Stimulated activated naive CD8-positive, alpha-beta T cell treated with anti-CD3 and anti-CD28 coated beads, Interleukin-15, Interleukin-2, amounts not matched to agents 100 U/mL and 50 U/mL, for 24 hours (primary cell): ENCODE data around the gene MYH15.

Experiments
- ATAC-seq: fragments of 150-1000 bp; cut with Tn5 transposase; one replicate; pipeline ENCODE4 v1.10.0; 2021
- DNase-seq: peaks from one replicate; pipeline ENCODE4 v3.0.0; 2021

Gene MYH15

DNA sequence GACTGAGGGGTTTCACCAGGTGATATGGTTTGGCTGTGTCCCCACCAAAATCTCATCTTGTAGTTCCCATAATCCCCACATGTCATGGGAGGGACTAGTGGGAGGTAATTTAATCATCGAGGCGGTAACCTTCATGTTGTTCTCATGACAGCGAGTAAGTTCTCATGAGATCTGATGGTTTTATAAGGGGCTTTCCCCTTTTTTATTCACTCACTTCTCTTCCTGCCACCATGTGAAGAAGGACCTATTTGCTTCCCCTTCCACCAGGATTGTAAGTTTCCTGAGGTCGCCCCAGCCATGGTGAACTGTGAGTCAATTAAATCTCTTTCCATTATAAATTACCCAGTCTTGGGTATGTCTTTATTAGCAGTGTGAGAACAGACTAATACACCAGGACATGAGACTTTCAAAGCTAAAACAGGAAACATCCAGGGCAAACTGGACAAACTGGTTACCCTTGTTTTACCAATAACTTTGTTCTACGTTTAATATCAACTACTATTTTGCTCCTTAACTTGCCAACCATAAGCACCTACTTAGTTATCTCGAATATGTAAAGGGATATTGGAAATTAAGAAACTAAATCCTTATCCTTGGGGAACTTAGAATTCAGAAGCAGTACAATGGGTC is 98.2 kb downstream of the MYH15 start:
- DNase-seq (no peak), ATAC-seq (no peak)

DNA sequence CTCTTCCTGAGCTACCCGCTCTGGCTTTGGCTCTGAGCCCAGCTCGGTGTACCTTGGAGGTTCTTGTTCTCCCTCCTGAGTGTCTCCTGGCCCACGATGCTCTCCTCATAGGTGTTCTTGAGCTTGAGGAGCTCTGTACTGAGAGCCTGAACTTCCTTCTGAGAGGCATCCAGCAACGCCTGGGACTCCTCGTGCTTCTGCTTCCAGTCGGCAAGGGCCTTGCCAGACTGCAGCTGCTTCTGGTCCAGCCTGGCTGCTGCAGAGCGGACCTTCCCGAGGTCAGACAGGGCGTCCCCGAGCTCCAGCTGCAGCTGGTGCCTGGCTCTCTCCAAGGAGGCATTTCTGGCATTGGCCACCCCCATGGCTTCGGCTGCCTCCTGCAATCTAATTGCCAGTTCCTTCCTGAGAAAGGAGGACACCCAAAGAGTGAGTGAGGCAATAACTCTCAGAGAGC is 99.8 kb downstream of the MYH15 start:
- ATAC-seq (no peak), DNase-seq (no peak)

DNA sequence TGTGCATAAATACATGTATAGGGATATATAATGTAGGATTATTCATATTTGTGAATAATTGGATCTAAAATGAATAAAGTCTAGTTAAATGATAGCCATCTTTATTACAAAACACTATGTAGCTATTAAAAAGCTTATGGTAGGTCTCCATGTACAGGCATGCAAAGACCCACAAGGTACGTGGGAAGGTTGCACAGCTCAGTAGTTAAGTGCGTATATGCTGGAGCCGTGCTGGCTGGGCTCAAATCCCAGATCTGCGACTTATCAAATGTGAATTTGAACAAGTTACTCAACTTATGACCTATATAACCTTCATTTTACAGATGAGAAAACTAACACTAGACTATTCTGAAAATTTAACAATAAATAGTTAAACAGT is 100.6 kb downstream of the MYH15 start:
- no peak for DNase-seq
- no peak for ATAC-seq

DNA sequence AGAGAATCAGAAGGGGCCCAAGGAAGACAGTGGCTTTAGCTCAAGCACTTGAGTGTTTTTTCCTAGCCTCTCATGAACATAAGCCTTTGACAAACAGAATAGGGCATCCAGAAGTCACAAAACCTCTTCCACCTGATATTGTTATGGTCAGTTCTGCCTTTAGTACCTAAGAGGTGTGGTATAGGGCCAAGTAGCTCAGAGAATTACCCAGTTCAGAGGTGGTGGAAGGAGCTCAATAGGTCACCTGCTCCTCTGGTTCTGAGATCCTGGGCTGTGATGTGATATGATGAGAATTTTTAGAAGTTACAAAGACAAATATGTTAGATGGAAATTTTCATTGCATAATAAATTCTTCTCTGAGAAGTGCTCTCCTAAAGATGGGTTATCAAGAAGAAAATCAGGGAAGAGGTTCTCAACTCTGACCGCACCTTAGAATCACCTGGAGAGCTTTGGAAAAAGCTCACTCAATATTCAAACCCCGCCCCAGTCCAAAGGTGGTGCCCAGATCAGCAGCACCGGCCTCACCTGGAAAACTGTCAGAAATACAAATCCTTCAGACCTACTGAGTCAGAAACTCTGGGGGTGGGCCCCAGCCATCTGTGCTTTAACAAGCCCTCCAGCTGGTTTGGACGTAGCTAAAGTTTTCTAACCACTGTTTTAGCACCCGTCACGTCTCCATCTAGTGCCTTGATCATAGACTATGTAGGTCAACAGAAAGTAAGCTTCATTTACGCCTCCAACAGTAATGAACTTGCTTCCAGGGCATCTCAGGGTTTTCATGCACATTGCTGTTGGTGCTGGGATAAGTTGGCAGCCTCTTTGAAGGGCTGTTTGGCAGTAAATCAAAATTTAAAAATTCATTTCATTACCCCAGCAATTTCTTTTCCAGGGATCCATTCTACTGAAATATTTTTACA is 101.3 kb downstream of the MYH15 start:
- DNase-seq (no peak), ATAC-seq (no peak)

DNA sequence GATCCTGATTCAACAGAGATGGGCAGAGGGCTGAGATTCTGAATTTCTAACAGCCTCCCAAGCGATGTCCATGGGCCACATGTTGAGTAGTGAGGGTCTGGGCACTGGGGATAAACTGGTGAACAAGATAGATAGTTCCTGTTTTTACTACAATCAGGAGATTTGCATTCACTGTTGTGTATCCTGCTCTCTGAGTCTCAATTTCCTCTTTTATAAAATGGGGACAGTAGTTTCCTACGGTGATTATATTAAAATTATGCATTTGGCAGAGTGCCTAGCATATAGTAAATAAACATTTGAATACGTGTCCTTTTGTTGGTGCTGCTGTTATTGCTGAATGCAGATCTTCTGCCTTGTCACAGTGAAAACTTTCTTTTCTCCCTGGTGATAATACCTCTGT is 102.5 kb downstream of the MYH15 start:
- DNase-seq (no peak), ATAC-seq (no peak)

DNA sequence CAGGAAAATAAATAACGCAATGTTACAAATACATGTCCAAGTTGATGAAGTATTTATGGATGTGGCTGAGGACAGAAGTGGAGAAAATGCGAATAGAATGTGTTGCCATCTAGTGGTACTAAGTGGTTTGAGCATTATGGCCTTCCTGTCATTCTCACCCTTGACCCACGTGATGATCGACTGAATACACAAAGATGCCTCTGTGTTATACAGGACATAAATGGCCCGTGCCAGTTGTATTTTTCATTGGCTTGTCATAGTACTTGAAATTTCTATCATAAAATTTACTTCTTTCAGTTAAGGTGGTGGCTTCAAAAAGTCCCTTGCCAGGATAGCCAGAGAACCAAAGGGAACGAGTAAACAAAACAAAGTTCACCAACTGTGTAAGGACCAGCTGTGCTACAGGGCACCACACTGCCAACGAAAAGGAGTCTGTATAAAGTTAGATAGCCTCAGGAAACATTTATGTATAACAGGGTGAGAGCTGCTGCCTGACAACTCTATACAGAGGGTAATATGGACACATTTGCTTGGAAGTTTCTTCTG is 103.7 kb downstream of the MYH15 start:
- DNase-seq (no peak), ATAC-seq (peak; percentile 87)

DNA sequence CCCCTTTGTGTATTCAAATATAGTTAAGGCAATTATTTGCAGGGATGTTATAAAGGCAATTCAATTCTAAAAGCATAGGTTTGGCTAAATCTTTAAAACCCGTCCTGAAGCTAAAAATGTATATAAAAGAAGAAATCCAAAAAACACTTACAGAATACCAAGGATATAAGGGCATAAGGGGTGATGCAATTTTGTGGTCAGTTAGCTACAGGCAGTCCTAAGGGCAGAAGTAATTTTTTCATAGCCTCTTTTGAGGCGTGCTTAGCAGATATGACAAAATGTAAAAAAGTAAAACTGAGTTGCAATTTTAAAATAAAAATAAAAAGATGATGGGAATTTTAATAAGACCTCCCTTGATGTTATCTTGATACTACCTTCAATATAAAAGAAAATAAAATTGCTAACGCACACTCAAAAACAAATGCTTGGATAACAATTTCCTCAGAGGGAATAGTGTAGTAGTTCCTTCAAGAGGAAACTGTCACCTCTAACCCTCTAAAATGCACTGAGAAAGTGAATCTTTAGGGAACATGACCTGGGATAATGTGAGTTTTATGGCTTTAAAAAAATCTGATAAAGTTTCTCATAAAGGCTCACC is 104.2 kb downstream of the MYH15 start:
- ATAC-seq (no peak), DNase-seq (no peak)

DNA sequence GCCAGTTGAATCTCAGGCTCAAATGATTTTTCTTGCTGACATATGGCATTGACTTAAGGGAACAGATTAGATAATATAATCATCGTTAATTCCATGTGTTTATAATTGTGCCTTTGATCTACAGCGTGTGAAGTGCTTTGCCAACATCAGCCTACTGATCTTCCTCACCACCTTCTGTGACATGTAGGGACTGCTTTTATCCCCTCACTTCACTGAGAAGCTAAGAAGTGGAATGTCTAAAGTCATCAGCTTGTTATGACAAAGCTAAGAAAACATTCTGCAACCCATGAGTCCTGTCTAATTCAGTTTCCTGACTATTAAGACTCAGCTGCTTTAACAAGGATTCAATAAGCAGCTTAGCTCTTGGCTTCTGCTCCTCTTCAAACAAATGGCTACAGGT is 106.0 kb downstream of the MYH15 start:
- DNase-seq: no peak
- ATAC-seq: no peak

DNA sequence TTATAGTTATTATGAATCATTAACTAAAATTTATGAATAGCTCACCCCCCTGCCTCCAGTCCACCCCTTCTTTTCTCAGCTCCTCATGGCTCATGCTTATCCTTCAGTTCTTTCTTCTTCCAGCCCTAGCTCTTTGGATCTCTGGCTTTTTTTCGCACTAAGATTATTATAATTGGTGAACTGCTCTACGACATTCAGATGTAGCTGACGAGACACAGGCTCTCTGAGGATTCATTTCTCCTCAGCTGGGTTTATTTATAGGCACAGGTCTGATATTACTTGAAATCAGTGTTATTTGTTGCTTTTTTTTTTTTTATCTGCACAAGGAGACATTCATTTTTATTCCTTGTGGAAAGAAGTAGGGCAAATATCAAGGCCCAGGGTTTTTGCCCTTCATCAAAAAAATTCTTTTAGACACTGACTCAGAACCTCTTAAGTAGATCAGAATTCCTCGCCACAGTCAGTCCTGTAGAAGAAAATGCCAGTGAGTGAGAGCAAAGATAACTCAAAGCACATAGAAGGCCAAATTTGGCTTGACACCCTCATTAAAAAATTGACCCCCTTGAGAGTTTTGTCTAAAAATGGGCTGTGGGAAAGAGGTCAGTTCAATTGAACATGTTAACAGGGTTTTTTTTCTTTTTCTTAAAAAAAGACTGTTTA is 106.6 kb downstream of the MYH15 start:
- ATAC-seq (no peak), DNase-seq (no peak)

DNA sequence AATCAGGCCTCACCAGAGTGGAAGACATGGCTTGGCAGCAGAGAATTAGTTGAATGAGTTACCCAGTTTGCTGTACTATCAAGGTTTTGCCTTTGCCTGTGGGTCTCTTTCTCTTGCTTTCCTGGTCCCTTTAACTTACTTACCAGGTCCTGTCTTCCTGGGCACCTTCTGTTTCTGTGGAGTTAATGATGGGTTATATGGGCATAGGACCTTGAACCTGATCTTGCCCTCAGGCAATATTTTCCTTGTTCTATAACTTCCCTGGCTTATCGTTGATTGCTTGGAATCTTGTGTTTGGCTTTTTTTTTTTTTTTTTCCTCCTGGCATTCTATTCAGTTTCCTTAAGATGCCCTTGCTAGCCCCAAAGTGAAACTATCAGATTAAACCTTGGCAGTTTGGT is 107.2 kb downstream of the MYH15 start:
- no peak for ATAC-seq
- no peak for DNase-seq

DNA sequence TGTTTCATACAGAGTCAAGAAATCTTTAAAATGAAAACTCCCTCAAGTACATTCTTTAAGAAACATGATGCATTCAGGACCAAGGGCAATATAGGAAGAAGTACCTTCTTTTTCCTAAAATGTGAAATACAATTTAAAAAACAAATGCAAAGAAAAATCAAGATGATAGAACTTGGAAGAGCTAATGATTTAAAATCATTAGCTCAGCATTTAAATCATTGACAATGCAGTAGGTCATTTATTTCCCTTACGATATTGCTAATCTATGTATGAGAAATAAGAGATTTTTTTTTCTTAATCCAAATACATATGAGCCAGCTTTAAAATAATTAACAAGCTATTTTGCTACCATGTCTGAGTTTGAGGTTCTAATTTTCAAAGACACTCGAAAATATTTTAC is 108.6 kb downstream of the MYH15 start:
- ATAC-seq (no peak), DNase-seq (no peak)

DNA sequence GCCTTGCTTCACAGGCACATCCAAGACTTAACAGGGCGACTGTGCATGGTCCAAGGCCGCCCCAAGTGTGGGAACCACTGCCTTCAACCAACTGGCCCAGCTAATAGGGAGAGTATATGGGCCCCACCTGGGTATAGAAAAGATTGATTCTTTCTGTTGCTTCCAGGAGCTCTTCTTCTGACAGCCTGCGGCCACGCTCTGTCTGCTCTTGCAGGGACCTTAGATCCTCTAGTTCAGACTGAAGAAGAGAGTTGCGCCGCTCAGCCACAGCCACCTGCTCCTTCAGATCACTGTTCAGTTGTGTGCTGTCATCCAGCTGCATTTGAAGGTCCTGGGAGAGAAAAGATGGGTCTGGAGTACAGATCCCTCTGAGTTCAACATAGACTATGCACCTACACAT is 111.9 kb downstream of the MYH15 start:
- DNase-seq (no peak), ATAC-seq (no peak)

DNA sequence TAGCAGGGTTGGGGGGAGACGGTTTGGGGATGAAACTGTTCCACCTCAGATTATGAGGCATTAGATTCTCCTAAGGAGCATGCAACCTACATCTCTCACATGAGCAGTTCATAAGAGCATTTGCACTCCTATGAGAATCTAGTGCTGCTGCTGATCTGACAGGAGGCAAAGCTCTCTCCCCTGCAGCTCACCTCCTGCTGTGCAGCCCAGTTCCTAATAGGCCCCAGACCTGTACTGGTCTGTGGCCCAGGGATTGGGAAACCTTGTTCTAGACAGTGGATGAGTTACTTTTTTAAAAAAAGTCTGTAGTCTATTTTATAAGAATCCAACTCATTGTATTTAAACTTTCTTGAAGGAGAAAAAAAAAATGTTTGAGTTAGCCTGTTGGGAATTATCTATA is 114.1 kb downstream of the MYH15 start:
- DNase-seq: no peak
- no peak for ATAC-seq

DNA sequence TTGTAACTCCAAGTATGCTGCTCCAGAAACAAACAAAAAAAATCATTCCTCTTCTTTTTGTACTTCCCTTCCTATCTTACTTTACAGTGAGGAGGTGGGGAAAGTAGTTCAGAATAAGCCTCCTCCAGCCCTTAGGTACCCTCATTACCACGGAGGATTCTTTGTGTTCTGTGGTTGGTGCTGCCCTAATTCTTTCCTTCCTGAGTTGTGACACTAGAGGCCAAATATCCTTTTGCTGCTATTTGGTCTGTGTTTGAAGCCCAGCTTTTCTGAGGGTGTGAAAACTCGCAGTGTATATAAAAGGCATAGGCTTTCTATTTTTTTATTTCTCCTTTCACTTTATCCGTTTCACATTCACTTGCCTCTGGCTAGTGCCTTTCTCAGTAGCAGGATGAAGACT is 115.8 kb downstream of the MYH15 start:
- no peak for ATAC-seq

DNA sequence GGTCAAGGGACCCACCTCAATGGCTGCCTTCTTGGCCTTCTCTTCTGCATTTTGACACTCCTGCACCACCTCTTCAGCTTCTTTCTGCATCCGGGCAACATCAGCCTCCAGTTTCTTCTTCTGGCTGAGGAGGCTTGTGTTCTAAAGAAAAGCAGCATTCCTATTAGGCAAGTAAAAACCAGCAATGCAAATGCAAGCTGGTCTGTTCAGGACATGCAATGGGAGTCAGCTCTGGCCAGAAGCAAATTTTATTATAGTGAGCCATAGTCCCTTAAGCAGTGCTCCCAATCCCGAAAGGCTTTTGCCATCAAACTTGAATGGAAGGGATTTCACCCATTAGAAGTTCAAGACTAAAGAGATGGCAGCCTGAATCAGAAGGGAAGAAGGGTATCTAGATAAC is 116.4 kb downstream of the MYH15 start:
- no peak for DNase-seq
- ATAC-seq: no peak

More for the DNA sequence above, 115.8 kb downstream of the MYH15 start:
- DNase-seq: no peak

DNA sequence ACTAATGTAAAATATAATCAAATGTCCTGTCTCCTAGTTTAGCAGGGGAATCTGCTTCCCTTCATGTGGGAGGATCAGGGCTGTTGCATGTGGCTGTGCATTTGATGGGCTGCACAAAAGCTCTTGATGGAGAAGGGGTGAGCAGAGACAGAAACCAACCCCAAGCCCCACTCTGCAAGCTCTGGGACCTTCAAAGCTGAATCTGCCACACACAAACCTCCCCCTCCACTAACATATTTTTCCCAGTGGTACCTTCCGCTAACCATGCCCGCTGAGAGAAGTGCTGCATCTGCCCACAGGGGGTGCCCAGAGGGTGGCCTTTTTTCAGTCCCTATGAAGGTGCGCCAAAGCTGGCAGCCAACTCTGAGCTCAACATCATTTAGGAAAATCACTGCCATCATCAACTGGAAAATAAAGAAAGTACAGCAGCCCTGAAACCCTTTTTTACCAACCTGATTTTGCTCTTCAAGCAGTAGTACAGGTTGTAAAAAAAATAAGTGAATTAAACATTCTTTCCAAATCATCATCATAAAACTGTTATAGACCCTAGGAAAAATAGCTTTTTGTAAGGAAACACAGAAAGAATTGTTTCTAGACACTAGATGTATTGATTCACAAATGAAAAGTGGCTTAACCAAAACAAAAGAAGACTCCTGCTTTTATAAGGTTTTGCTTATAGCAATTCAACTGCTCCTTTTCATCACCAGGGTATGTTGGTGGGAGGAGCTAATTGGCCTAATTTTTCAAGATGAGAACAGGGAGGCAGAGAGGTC is 117.1 kb downstream of the MYH15 start:
- DNase-seq: no peak
- no peak for ATAC-seq

DNA sequence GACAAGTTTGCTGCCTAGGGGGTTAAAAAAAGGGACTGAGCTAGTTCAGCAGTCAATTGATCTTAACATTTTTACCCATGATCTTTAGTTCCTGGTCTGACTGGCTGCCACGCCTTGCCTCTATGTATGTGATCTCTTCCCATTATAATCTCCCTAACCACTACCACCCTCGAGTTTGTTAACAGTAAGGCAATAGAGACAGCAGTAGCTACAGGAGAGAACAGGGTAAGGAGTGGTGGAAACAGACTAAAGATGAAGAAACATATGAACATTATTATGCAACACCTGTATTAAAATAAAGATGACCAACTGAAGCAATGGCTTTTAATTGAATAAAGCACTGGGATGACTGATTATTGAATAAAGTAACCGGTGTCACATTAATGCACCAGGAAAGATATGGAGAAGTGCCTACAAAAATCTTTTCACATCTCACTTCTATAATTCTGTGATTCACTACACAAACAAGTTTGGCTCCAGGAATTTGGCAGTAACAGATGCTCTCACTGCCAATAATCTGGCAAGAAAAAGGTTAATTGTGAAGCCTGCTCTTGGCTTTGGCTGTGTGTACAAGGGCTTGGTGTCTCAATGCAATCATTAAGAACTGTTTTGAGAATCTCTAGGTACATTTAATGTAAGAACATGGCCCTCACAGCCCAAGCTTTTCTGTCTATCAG is 118.3 kb downstream of the MYH15 start:
- no peak for ATAC-seq
- no peak for DNase-seq

DNA sequence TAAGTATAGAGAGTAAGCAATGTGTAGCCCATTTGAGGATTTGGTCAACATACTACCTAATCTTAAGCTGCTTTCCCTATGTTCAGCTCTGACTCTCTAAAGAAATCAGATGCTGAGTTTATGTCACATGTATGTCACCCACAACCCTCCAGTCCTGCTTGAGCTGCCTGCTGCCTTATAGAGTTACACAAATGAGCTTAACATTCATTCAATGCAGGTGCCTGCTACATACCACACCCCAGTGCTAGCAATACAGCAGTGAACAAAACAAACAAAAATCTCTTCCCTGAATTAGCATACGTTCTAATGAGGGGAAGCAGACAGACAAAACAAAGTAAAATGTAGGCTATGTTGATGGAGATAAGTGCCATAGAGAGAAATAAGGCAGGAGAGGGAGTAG is 121.0 kb downstream of the MYH15 start:
- ATAC-seq: no peak
- DNase-seq: no peak

DNA sequence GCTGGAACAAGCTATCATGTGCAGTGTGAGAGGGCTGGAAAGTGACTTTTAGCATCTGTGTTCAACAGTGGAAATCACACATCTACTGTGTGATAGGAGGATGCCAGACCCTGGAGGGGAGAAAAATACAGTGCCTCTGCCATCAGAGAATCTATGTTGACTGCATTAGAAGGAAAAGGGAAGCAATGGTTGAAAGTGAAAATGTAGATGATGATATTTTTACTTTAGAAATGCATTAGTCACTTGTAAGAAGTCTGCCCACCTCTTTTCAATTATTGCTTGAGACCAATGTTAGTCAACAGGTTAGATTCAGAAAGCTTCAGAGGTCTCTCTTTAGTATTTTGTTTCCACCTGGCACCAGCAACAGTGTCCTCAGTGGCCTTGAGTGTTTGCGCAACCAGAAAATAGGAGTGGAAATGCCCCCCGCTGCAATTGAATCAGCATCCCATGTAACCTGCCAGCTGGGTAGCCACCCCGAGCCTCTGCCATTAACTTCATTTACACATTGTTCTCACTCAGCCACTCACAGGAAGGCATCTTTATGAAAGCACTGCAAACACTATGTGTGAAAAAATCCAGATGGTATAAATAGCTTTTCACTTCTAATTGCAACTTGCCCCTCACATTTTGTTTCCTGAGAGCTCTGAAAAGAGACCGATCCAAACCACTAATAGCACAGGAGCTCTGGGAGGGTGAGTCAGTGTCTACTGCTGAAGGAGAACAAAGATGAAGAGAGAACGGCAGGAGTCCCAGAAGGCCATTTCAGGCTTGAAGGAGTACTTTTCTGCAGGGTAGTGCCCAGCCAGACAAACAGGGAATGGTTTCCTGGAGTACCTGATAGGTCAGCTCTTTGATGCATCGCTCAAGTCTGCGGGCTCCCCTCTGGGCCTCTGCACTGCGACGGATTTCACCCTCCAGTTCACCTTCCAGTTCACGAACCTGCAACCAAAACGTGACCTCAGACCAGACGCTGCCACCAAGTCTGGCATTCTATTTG is 122.0 kb downstream of the MYH15 start:
- peak; percentile 92 for ATAC-seq
- no peak for DNase-seq

DNA sequence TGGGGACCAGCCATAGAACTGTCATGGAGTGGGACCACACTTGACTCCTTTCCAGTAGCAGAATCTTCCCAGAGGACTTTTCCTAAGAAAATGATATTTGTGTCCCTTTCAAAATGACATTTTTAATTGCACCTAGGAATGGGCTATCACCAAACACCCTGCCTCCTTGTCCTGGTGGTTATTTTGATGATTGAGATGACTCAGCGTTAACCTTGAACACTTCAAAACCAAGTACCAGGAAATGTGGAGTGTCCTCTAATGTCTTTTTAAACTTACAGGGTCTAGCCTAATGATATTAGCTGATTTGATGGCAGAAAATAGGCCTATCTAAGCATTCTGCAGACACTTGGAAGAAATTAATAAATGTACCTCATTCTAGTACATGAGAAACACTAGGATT is 123.3 kb downstream of the MYH15 start:
- no peak for DNase-seq
- no peak for ATAC-seq
